ENCODE measurements around the gene ADPRHL1. TPM values are rescaled to one million over a fixed set of nuclear protein-coding genes. Genes with fewer than 3 reads are reported as not detected.
"Not testable (repeated sequence)": the region's sequence is repeated elsewhere in the genome, so short reads cannot be mapped to it uniquely, and the experiment has no call there.

The ADPRHL1 gene
- total and polyA plus RNA-seq, 7 donors = 1.2 to 7.8 (median 4.2) TPM

DNA sequence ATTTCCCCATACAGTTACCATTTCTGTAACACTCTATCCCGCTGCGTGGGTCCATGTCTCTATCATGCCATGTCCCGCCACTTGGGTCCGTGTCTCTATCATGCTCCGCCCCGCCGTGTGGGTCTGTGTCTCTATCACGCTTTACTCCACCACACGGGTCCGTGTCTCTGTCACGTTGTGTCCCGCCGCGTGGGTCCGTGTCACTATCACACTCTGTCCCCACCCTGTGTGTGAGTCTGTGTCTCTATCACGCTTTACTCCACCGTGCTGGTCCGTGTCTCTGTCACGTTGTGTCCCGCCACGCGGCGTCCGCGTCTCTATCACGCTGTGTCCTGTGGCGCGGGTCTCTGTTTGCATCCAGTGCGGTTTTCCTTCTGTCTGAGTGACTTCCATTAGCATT lies 11.6 kb downstream of the ADPRHL1 start:
- H3K9me3 ChIP-seq = no peaks in the 10 kb centered on the region
- H3K36me3 ChIP-seq = no peaks in the 10 kb centered on the region
- no peak for TF ChIP-seq POLR2AphosphoS5 (IDR thresholded peaks at IDR 0.05)
- H3K4me3 ChIP-seq = no peak overlapping the region
- H3K27ac ChIP-seq = no peak overlapping the region
- peak; percentile 56 for DNase-seq
- peaks cover 0 to 11% (median 9%) of the 10 kb centered on the region in 4 donors for H3K4me1 ChIP-seq
- intact Hi-C loops (cut with DNase I) = no loop called here
- H3K27me3 ChIP-seq = no peaks in the 10 kb centered on the region
- 96 to 97% methylated on average over 29 of the region's 29 CpGs for WGBS, 2 donors

GRCh38 chr13:113437408-113438010 lies 15.8 kb downstream of the ADPRHL1 start:
- H3K27me3 ChIP-seq = no peaks in the 10 kb centered on the region
- no peak for DNase-seq
- H3K36me3 ChIP-seq = no peaks in the 10 kb centered on the region
- no peak overlapping the region for H3K4me3 ChIP-seq
- TF ChIP-seq EP300 (IDR thresholded peaks at IDR 0.05) (peak in 1 of 4 donors; percentile 63), POLR2AphosphoS5 (IDR thresholded peaks at IDR 0.05) (peak in 2 of 4 donors; percentile 32 to 62), POLR2A (IDR thresholded peaks at IDR 0.05) (no peak)
- intact Hi-C loops (cut with DNase I) = no loop called here
- 30 to 72% methylated on average over 17 of the region's 17 CpGs for WGBS, 2 donors
- H3K27ac ChIP-seq = peak overlapping the region in 3 of 4 donors; percentile 48 to 56 (median 52)
- H3K4me1 ChIP-seq = peaks cover 0 to 11% (median 9%) of the 10 kb centered on the region in 4 donors
- H3K9me3 ChIP-seq = no peaks in the 10 kb centered on the region

- H3K27me3 ChIP-seq; H3K36me3 ChIP-seq; DNase-seq; intact Hi-C loops (cut with DNase I); H3K4me3 ChIP-seq; H3K9me3 ChIP-seq: not testable (repeated sequence)
- Histone ChIP-seq H3K27ac (peak overlapping the region in 3 of 4 donors; percentile 48 to 56 (median 52)), H3K4me1 (peaks cover 0 to 11% (median 9%) of the 10 kb centered on the region in 4 donors)
- WGBS, 2 donors = 94 to 95% methylated on average over 15 of the region's 15 CpGs
Measured at GRCh38 chr13:113436866-113437265, 16.4 kb downstream of the ADPRHL1 start.

GRCh38 chr13:113435907-113436306 lies 17.4 kb downstream of the ADPRHL1 start:
- H3K4me3 ChIP-seq; H3K27me3 ChIP-seq; DNase-seq; H3K36me3 ChIP-seq; H3K9me3 ChIP-seq; intact Hi-C loops (cut with DNase I); H3K27ac ChIP-seq: not testable (repeated sequence)
- peaks cover 0 to 11% (median 9%) of the 10 kb centered on the region in 4 donors for H3K4me1 ChIP-seq
- 96 to 97% methylated on average over 15 of the region's 15 CpGs for WGBS, 2 donors

DNA sequence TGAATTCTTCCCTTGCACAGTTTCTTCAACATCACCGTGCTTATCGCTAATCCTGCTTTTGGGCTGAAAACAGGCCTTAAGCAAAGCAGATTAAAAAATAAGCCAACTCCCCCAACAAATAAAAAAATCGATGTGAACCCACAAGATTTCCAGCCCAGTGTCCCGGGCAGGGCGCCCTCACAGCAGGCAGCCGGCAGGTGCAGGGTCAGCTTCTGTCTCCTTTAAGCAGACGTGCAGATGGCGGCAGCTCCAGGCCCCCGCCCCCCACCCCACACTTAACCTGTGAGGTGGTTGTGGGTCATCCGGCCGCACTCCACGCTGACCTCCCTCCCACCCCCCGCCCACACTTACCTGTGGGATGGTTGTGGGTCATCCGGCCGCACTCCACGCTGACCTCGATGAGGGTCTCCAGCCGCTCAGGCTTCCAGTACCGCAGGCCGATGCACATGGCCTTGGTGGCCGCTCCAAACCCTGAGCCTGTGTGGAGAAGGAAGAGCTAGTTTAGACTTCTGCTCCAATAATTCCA lies 19.8 kb downstream of the ADPRHL1 start:
- DNase-seq = no peak
- intact Hi-C loops (cut with DNase I) = no loop called here
- Histone ChIP-seq H3K27ac (no peak overlapping the region), H3K27me3 (no peaks in the 10 kb centered on the region), H3K4me3 (no peak overlapping the region), H3K36me3 (no peaks in the 10 kb centered on the region), H3K4me1 (peaks cover 0 to 11% (median 9%) of the 10 kb centered on the region in 4 donors), H3K9me3 (no peaks in the 10 kb centered on the region)
- WGBS, 2 donors = 95% methylated on average over 21 of the region's 21 CpGs
- TF ChIP-seq POLR2A (IDR thresholded peaks at IDR 0.05) (no peak), CTCF (IDR thresholded peaks at IDR 0.05) (no peak), EP300 (IDR thresholded peaks at IDR 0.05) (no peak), POLR2AphosphoS5 (IDR thresholded peaks at IDR 0.05) (no peak)

DNA sequence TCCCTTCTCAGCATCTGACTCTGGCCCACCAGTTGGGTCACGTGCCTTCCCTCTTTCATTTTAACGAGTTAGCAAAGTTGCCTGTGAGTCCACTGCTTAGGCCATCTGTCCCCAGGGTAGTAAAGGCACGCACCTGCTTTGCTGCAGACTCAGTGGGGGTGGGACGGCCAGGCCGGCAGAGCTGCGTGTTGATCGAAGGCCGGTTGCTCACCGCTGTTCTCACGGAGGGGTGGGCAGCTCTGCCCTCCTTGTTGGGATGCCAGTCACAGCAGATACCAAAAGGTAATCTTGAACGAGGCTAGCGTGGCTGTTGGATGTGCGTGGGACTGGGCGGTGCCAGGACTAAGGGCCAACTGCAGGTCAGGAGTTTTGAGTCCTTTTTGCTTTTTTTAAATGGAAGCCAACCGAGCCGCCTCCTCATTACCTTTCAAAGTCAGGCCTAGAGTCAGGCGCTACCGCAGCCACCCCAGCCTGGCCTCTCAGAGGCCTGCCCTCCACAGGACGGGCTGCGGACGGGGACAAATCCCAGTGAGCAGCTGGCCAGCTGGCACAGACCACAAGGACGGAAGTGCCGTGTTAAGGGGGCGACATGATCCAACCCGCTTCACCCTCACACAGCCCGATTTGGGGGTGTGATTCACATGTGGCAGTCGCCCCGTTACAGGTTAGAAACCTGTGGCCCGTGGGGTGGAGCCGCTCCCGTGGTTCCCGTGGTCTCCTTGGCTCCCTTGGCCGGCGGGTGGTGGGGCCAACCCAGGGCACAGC lies 20.6 kb downstream of the ADPRHL1 start:
- H3K9me3 ChIP-seq = no peaks in the 10 kb centered on the region
- no peaks in the 10 kb centered on the region for H3K36me3 ChIP-seq
- peaks cover 0 to 8% (median 7%) of the 10 kb centered on the region in 4 donors for H3K4me1 ChIP-seq
- no peak overlapping the region for H3K27ac ChIP-seq
- DNase-seq = no peak
- H3K27me3 ChIP-seq = no peaks in the 10 kb centered on the region
- intact Hi-C loops (cut with DNase I) = no loop called here
- no peak overlapping the region for H3K4me3 ChIP-seq
- TF ChIP-seq POLR2A (IDR thresholded peaks at IDR 0.05) (no peak), POLR2AphosphoS5 (IDR thresholded peaks at IDR 0.05) (no peak), EP300 (IDR thresholded peaks at IDR 0.05) (no peak), CTCF (IDR thresholded peaks at IDR 0.05) (no peak)
- 90% methylated on average over 34 of the region's 34 CpGs for WGBS, 2 donors

All from sigmoid colon (tissue), 7 donors.